GM21381 (cell line): ENCODE measurements around the gene HOXC5.

Source experiments
- ATAC-seq: cut with Tn5 transposase; IDR thresholded peaks from one replicate; pipeline ENCODE4 v1.9.1; 2021; ENCODE audit warnings: mild to moderate bottlenecking, moderate library complexity; ENCODE audit not compliant: unreplicated experiment

The HOXC5 gene

GRCh38 chr12:53995378-53996239 is 37.2 kb upstream of the HOXC5 start:
- no peak for ATAC-seq

- ATAC-seq = no peak
Measured at GRCh38 chr12:53996240-53997203, 36.3 kb upstream of the HOXC5 start.

- no peak for ATAC-seq
Measured at GRCh38 chr12:53997204-53998109, 35.4 kb upstream of the HOXC5 start.

- no peak for ATAC-seq
Measured at GRCh38 chr12:53998110-53998899, 34.5 kb upstream of the HOXC5 start.

- ATAC-seq = no peak
Measured at GRCh38 chr12:53998900-53999236, 34.0 kb upstream of the HOXC5 start.

GRCh38 chr12:53999559-54000115 is 33.2 kb upstream of the HOXC5 start:
- no peak for ATAC-seq

- no peak for ATAC-seq
Measured at GRCh38 chr12:54000116-54001114, 32.4 kb upstream of the HOXC5 start, which contains the start of gene HOXC9. Gene HOXC9 (plus strand): TSS chr12:54000161. CDS start chr12:54000189, 28 bp downstream.

GRCh38 chr12:54001283-54002187 is 31.3 kb upstream of the HOXC5 start:
- no peak for ATAC-seq

GRCh38 chr12:54002278-54002914 is 30.5 kb upstream of the HOXC5 start:
- no peak for ATAC-seq

- no peak for ATAC-seq
Measured at GRCh38 chr12:54002915-54003389, 29.9 kb upstream of the HOXC5 start.

- no peak for ATAC-seq
Measured at GRCh38 chr12:54003625-54004024, 29.2 kb upstream of the HOXC5 start.

- no peak for ATAC-seq
Measured at GRCh38 chr12:54004063-54004840, 28.6 kb upstream of the HOXC5 start.

GRCh38 chr12:54004841-54005530 is 27.9 kb upstream of the HOXC5 start:
- no peak for ATAC-seq

- no peak for ATAC-seq
Measured at GRCh38 chr12:54005531-54005852, 27.4 kb upstream of the HOXC5 start.

GRCh38 chr12:54005853-54006558 is 26.8 kb upstream of the HOXC5 start:
- ATAC-seq = peak; percentile 54
